Hematopoietic multipotent progenitor cell treated with erythropoietin and hydrocortisone succinate and interleukin-3 and kit ligand, for 17 days (in vitro differentiated cells): ENCODE results near the gene ATP5F1B.

Experiments used
- DNase-seq: peaks from one replicate; pipeline ENCODE4 v3.0.0-alpha.2; 2015; ENCODE audit warnings: low spot score

The ATP5F1B gene

GRCh38 chr12:56616925-56617324 lies 28.9 kb downstream of the ATP5F1B start:
- DNase-seq = peak; percentile 35

- no peak for DNase-seq
Observed at GRCh38 chr12:56616244-56616643, 29.5 kb downstream of the ATP5F1B start.

GRCh38 chr12:56614627-56615026 lies 31.2 kb downstream of the ATP5F1B start:
- no peak for DNase-seq

- no peak for DNase-seq
Observed at GRCh38 chr12:56604355-56604754, 41.4 kb downstream of the ATP5F1B start.

GRCh38 chr12:56602239-56602638 lies 43.5 kb downstream of the ATP5F1B start:
- no peak for DNase-seq

- peak; percentile 51 for DNase-seq
Observed at GRCh38 chr12:56601503-56601902, 44.3 kb downstream of the ATP5F1B start.

GRCh38 chr12:56600753-56601152 lies 45.0 kb downstream of the ATP5F1B start:
- no peak for DNase-seq

GRCh38 chr12:56599797-56600196 lies 46.0 kb downstream of the ATP5F1B start:
- no peak for DNase-seq

- no peak for DNase-seq
Observed at GRCh38 chr12:56599041-56599440, 46.7 kb downstream of the ATP5F1B start.

GRCh38 chr12:56596815-56597214 lies 49.0 kb downstream of the ATP5F1B start:
- DNase-seq = no peak

- peak; percentile 57 for DNase-seq
Observed at GRCh38 chr12:56593909-56594621, 51.7 kb downstream of the ATP5F1B start.

GRCh38 chr12:56591961-56592360 lies 53.8 kb downstream of the ATP5F1B start:
- no peak for DNase-seq

- DNase-seq = no peak
Observed at GRCh38 chr12:56591126-56591525, 54.7 kb downstream of the ATP5F1B start.

- peak; percentile 26 for DNase-seq
Observed at GRCh38 chr12:56590237-56590830, 55.5 kb downstream of the ATP5F1B start.

- no peak for DNase-seq
Observed at GRCh38 chr12:56589783-56590182, 56.0 kb downstream of the ATP5F1B start.
